NCI-H345 (cell line): ENCODE results near the gene SP140.
"Not testable (repeated sequence)": the region's sequence is repeated elsewhere in the genome, so short reads cannot be mapped to it uniquely, and the experiment has no call there.

Experiments
- DNase-seq: peaks from one replicate; lab custom pipeline; 2025; lab: John Stamatoyannopoulos, UW

The SP140 gene

GRCh38 chr2:230226051-230226551 lies 565 bp downstream of the SP140 start:
- no peak for DNase-seq

- DNase-seq, result no peak
These were observed 1.7 kb downstream of the SP140 start for GRCh38 chr2:230227216-230227615.

GRCh38 chr2:230230087-230230486 lies 4.6 kb downstream of the SP140 start:
- no peak for DNase-seq

- DNase-seq, result no peak
These were observed 5.1 kb downstream of the SP140 start for GRCh38 chr2:230230496-230231200.

DNA sequence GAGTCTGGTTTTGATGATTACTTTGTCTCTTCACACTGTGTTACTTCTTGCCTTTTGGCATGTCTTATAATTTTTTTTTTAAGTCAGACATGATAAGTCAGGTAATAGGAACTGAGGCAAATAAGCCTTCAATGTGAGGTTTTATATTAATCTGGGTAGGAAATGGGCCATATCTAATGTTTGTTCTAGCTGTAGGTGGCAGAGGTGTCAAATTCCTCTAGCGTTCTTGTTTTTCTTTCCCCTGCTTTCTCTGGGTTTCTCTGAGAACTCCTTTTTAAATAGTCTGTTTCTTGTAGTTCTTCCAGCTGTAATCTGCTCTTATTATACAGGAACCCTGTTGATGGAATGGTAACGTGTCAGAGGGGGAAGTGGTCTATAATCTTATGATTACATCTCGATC lies 5.7 kb downstream of the SP140 start:
- no peak for DNase-seq

DNA sequence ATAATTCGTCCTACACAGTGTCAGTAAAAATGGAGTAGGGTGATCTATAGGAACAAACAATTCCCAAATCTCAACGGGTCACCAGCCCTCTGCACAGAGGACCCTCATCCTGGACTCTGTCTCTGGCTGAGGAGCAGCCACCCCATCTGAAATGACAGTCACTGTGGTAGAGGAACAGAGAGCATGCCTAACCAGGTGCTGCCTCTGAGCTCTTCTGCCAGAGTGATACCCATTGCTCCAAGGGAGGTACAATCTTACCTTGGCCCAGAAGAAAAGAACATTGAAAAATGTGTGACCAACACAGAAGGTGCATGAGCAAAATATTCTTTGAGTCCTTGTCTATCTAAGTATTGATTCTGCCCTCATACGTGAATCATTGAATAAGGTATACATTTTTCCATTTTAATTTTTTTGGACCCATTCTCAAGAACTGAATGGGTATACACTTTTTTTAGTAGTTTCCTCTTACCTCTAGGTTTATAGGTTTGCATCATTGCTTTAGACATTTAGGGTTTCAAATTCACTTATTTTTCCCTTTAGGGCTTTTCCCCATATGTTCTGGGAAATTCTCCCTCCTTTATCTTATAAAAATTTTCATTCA lies 8.7 kb downstream of the SP140 start:
- DNase-seq, result no peak

GRCh38 chr2:230234845-230235244 lies 9.3 kb downstream of the SP140 start:
- no peak for DNase-seq

DNA sequence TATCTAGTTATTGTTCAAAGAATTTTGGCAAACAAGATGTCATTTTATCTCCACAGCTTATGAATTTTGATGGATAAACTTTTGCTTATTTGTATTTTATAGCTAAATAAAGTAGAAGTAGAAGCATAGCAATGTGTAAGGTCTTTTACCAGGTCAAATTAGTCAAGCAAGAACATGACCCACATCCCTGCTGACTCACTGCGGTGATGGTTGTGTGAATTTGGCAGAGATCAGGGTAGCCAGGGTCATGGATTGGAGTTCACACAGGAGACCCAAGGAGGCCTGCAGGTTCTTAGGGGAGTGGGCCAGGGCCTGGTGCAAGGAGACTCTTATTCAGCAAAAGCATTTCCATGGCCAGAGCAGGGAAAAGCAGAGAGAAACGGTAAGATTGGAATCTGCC lies 18.7 kb downstream of the SP140 start:
- no peak for DNase-seq

DNA sequence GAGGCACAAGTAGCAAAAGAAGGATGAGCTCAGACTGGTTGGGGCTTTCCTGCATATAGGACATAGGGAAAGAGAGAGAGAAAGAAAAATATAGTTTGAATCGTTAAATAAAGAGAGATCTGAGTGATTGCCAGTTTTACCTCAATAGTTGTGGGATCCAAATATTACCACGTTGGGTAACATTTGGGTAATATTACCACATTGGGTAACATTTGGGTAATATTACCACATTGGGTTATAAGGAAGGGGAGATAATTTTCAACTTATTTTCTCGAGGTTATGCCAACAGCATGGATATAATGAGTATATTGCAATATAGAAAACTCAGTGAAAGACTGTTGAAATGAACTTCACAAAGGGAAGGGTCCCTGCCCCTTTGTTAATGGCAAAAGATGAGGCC lies 20.7 kb downstream of the SP140 start:
- DNase-seq, result no peak

GRCh38 chr2:230250231-230250630 lies 24.7 kb downstream of the SP140 start:
- no peak for DNase-seq

DNA sequence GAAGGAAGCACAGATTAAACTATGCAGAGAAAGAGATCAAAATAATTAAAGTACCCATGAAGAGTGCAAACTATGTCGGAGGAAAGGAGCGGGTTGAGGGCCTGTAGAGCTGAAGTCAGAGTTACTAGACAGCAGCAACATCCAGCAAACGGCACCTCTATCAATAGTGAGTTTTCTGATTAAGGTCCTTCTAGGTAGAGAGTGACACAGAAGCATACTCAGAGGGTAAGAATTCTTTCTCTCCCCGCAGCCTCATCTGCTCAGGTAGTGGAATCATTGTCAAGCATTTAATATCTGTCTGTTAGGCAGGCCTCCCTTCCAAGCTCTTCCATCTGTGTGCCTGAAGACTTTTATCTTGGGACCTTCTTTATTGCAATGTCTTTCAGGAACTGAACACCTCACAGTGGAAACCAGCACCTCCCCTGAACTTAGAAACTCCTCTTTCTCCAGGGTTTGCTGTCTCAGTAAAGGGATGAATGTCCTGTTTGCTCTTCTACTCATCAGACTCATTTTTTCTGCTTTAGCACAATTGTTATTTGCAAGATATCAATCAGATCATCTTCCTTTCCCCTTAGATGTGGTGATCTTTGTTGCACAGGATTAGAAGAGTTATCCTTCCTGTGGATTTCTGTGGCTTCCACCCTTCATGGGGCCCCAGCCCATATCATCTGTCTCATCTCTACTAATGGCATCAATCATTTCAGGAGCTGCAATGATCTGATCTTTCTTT lies 28.8 kb downstream of the SP140 start:
- no peak for DNase-seq

DNA sequence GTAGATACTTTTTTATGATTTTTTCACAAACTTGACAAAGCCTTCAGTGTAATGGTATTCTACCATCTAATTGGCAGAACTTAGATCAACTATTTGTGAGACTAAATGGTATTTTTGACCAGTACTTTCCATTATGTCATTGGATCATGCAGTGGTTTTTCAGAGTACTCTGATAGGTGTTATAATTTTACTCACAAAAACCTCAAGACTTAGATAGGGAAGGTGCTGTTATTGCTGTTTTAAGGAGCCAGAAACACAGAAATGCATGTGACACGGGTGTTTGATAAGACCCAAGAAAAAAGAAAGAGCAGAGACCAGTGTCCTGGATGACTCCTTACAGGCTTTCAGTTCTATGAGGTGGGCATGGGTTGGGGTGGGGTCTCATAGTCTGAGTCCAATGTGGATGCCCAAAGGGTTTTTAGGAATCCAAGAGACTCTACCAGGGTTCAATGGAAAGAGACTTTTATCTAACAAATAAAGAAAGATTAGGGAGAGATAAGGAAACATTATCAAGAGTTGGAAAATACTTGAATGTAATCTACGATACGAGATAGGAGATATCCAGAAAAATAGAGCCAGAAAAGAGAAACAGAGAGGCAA lies 31.3 kb downstream of the SP140 start:
- no peak for DNase-seq

DNA sequence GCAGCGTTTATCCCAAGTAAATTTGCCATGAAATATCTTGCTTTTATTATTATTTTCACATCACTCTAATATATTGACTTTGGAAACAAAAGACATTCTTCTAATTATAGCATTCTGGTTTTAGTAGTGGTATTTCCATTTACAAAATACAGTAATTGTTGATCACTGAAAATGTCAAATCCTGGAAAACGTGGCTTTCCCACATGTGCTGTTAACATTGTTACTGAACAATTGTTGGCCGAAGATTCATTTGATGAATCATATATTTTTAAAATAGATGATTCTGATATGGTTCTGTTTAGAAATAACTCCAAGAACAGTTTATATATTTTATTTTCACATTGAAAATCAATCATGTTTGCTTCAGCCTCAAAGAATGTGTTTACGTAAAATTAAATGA lies 32.9 kb downstream of the SP140 start:
- DNase-seq, result no peak

- no peak for DNase-seq
These were observed 36.7 kb downstream of the SP140 start for GRCh38 chr2:230262246-230262645.

- DNase-seq, result not testable (repeated sequence)
These were observed 39.4 kb downstream of the SP140 start for GRCh38 chr2:230264945-230265344.

DNA sequence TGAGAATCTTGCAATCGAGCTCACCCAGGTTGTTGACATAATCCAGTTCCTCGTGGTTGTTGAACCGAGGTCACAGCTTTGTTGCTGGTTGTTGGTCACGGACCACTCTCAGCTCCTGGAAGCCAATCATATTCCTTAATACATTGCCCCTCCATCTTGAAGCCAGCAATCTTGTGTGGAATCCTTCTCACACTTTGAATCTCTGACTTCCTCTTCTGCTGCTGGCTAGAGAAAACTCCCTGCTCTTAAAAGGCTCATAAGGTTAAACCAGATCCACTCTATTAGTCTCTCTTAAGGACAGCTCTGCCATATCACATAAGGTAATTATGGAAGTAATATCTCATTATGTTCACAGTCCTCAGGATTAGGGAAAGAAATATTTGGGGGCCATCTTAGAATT lies 41.1 kb downstream of the SP140 start:
- DNase-seq, result no peak

DNA sequence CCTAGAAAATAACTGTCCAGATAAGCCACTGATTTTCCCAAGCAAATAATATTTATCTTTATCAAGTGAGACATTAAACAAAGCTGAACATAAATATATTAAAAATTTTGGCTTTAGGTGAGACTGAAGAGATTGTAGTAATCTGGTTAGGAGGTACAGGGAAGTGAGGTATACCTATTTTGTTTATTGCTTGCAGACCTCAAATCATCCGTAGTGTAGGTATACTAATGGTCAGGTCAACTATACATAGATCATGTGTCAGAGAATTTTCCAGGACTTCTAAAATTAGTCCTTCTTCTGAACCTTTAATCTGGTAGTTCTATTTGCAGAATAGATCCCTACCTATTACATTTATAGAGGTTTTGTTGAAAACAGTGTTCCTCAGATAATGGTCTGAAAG lies 41.5 kb downstream of the SP140 start:
- no peak for DNase-seq

GRCh38 chr2:230267556-230267955 lies 42.0 kb downstream of the SP140 start:
- DNase-seq, result no peak

- no peak for DNase-seq
These were observed 43.2 kb downstream of the SP140 start for GRCh38 chr2:230268606-230269243.

DNA sequence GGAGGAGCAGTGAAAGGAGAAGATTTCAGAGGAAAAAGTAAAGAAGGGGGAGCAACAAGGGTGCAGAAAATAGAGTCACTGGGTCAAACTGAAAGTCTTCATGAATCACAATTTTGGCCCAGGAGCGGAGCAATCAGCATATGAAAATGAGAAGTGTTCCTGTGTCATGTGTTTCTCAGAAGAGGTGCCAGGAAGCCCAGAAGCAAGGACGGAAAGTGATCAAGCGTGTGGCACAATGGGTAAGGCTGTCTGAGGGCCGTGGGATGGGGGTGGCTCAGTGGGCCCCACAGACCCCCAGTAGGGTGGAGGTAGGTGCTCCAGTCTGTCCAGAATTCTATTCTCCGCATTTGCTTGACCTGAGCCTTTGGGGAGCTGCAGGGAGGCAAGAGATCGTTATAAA lies 44.2 kb downstream of the SP140 start:
- no peak for DNase-seq

GRCh38 chr2:230282936-230283335 lies 57.4 kb downstream of the SP140 start:
- DNase-seq, result no peak

DNA sequence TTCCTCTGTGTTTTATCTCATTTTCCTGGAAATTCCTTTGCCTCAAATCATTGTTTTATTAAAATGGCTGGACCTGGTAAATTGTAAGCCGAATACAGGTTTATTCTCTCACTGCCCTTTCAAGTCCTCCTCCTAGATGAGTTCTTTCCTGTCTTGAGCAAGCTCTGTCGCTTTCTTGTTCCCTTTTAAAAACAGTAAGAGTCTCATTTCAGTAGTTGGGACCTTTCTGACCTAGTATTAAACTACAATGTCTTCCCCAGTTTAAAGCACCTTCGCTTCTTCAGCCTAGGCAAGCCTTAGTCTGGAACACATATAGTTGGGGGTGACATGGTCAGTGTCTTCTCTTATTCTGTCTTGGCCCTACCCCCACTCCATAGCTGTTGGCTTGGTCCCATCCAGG lies 60.5 kb downstream of the SP140 start:
- no peak for DNase-seq
